GM18951 (cell line): Measurements from ENCODE around the gene NKX1-1.

ENCODE experiments used
- POLR2A ChIP-seq: IDR thresholded peaks from 4 replicates; pipeline ENCODE4 v1.6.1; 2011; ENCODE audit warnings: mild to moderate bottlenecking; ENCODE audit not compliant: insufficient read length, insufficient read depth; ENCODE audit errors: extremely low read depth
- in situ Hi-C: fragments of 300-500 bp; cut with MboI; formaldehyde crosslinking; loops from one replicate; pipeline ENCODE4 v1.12.0; 2022; ENCODE audit warnings: low sequenced_read_pairs, mixed read lengths, inconsistent platforms; ENCODE audit not compliant: unreplicated experiment

Gene NKX1-1

DNA sequence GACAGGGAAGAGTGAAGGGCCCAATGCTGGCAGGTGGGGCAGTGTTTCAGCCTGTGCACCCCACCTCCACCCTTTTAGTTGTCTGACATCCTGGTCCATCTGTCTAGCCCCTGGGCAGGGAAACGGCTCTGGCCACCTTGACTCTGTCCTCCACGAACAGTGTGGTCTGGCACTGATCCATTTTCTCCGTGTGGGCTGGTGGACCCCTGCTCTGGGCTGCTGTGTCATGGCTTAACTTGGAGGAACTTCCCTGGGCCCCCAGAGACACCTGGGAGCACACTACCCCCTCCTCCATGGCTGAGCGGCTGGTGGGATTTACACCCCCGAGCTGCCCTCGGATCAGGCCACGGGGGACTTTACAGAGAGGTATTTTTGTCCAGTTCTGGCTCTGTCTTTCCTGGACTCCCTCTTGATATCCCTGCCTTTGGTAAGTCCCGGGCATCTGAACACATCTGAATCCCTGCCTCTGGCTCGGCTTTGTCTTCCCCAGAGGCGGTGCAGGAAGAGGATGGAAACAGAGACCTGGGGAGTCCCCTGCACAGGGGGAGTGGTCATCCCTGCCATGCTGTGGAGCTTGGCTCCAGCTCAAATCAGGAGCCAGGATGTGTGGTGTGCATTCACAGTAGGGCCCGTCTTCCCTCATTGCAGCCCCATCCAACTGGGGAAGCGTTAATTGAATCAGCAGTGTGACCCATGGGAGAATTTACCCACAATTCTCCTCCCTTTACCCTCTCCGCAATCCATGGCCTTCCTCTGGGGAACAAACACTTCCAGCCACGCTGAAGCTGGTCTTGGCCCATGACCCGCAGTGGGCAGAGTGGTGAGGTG lies 6.3 kb upstream of the NKX1-1 start:
- no peak for TF ChIP-seq POLR2A
- in situ Hi-C loops, result no loop called here

DNA sequence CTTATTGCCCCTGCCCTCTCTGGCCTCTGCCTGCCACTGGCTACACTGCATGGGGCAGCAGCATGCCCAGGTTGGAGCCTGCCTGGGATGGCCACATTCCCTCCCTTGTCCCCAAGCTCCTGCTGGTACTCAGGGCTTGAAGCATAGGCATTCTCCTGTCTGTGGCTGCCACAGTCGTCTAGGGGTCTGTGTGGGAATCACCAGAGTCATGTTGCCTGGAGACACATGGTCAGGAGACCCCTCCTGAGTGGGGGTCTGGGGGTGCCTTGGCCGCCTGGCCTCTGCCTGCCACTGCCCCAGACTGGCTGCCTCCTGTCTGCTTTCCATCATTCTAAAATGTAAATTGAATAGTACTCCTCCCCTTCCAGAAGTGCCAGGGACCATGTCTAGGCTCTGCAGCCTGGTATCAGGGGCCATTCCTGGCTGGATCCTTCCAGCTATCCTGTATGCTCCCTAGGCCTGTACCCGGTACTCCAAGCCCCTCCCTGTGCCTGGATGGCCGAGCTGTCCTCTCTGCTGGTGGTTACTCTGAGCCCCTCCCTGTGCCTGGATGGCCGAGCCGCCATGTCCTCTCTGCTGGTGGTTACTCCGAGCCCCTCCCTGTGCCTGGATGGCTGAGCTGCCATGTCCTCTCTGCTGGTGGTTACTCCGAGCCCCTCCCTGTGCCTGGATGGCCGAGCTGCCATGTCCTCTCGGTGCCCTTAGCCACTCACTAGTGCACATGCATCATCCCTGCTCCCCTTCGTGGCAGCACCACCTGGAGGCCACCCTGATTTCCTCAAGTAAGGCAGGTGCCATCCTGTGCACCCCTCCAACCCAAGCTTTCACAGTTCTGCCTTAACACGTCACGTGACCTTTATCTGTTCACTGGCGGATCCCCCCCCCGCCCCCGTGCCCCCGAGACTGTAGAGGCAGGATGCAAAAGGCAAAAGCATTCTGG lies 5.5 kb upstream of the NKX1-1 start:
- in situ Hi-C loops, result no loop called here
- no peak for TF ChIP-seq POLR2A

DNA sequence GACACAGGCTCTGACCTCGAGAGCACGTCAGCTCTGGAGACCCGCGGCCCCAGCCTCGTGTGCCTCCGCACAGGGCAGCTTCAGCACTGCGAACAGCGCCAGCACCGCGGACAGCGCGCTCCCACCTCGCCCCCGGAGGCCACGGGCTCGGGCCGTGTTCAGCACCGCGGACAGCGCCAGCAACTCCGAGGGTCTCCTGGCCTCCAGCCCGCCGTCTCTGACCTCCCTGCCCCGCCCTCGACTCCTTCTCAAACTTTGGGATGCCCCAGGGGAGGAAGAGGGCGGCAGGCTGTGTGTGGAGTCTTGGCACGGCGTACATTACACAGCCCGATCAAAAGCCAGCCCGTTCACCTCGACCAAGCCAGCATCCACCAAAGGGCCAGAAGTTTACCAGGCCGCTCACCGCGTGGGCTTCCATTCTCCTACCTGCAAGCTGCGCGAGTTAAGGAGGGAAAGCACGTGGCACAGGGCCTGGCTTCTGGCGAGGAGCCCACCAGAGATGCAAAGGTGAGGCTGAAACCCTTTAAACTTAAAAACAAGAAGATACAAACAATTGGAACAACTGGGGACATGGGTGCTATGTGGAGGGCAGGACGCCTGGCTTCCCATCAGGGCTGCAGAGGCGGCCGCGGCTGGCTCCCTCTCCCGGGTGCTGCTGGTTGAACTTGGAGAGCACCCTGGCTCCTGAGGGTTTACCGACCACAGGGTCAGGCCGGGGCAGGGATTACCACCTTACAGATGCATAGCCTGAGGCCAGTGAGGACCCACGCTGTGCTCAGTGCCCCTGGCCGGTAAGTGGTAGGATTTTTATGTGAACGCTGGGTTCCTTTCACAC lies 4.5 kb upstream of the NKX1-1 start:
- in situ Hi-C loops, result no loop called here
- no peak for TF ChIP-seq POLR2A

DNA sequence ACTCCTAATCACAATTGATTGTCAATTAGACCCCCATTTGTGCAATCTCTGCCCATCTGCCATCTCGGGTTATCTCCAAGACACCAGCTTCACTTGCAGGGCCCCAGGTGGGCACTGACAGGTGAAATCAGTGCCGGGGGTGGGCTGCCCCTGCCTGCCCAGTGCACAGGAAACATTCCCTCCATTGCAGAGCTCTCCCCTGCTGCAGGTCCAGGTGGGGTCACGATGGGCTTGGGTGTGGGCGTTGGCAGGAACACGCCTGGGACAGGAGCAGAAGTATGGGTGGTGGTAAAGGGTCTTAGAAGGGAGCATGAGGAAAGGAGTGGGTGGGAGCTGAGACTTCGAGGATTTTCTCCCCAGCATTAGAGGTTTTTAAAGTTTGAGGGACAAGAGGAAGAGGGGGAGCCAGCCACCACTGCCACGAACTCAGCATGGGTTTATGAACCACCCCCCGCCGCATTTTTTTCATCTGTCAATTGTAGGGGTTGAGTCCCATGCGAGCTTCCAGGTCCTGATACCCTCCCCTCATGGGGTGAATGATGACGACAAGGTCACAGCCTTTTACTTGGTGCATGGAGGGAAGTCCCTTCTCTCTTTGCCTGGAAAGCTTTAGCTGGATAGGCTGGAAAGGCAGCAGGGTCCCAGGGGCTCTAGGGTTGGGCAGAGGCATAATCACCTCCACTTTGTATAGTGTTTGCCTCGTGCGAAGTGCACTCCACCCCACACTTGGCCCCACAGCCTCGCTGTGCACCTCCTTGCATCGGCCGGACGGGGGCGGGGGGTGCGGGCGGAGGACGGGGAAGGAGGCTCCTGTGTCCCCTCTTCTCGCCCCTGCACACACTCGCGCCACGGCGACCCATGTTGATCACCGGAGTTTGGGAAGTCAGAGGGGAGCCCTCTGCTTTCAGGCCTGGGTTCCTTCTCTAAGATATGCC lies 3.5 kb upstream of the NKX1-1 start:
- TF ChIP-seq POLR2A, result no peak
- in situ Hi-C loops, result loop anchor here (10.0 kb wide), 1 partner anchor 55 kb away; no protein-coding TSS in a partner anchor

DNA sequence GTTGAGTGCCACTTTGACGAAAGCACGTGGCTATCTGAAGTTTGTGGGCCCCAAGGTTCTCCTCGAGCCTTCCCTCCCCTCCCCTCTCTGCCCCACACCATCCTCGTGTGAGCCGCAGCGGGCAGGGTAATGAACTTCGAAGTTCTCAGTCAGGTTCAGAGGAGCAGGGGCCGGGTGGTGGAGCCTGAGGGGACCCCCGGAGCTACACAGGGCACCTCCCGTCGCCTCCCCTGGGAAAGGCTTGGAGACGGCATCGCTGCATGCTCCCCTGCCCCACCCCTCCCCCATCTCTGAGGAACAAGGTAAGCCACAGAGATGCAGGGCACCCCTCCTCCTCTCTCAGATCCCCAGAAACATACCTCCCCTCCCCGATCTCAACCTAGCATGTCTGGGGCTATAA lies 2.8 kb upstream of the NKX1-1 start:
- in situ Hi-C loops, result loop anchor here (10.0 kb wide), 1 partner anchor 56 kb away; no protein-coding TSS in a partner anchor
- no peak for TF ChIP-seq POLR2A

DNA sequence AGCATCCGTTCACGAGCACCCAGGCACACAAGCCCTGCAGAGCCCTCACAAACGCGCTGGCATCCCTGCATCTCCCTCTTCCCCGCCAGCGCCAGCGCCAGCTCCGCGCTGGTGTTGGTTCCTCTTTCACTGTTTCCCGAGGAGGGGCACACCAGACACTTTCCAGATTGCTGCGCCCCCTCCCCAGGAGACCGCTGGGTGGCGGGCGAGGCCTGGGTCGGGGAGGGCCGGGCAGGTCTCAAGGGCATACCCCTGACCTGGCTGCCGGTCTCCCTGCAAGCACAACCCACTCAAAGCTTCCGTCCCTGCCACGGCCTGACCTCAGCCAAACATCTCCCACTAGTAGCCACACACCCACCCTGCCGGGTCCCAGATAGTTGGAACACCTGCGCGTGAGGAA lies 2.2 kb upstream of the NKX1-1 start:
- TF ChIP-seq POLR2A, result no peak
- in situ Hi-C loops, result loop anchor here (10.0 kb wide), 1 partner anchor 56 kb away; no protein-coding TSS in a partner anchor

DNA sequence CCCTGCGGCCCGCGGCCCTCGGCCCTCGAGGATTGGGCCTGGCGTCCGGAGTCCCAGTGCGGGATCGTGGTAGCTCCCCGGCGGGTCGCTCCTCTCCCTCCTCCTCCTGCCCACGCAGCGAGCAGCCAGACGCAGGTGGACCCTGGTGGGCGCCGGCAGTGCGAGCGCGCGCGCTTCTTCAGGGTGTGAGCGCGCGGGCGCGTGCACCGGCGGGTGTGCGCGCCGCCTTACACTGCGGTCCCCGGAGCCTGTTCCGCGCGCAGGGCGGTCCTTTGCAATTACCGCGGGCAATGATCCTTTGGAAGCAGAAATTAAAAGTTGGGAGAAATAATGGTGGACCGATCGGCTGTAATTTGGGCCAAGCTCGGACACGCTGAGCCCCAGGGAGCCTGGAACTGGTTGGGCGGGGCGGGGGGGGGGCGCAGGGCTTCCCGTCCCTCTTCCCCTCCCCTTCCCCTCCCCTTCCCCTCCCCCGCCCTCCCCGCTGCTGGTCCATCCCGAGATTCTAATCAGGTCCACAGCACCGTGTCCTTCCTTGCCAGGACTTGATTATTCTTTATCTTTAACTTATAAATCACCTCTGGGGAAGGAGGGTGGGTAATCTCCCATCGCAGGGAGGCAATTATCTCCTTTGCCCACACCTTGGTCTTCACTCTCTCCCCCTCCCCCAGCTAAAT lies 1.6 kb upstream of the NKX1-1 start:
- in situ Hi-C loops, result loop anchor here (10.0 kb wide), 1 partner anchor 57 kb away; no protein-coding TSS in a partner anchor

DNA sequence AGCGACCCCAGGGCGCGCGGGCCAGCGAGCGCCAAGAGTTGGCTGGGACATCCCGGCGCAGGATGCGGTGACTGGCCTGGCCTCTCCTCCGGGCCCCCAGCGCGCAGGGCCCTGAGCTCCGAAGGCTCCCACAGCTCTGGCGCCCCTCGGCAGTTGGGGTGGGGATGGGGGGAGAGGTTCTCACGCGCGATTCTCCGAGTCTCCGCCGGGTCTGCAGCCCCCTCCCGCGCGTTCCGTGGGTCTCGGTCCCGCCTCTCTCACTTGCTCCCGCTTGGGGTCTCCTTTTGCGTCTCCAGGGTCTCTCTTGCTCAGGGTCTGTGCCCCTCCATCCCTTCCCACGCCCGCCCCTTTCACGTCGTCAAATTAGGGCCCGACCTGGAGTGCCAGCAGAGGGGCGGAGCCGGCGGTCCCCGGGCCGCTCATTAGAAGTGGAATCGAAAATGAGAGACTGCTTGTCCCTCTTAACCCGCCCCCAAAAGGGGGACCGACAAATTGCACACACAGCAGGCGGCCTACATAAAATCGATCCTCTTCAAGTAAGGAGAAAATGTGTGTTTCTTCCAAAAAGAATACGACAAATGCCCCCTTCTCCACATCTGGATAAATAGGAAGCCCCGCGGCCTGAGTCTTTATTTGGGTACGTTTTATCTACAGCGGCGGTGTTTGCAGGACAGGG lies 877 bp upstream of the NKX1-1 start:
- TF ChIP-seq POLR2A, result no peak
- in situ Hi-C loops, result loop anchor here (10.0 kb wide), 1 partner anchor 58 kb away; no protein-coding TSS in a partner anchor

More for the DNA sequence above, 1.6 kb upstream of the NKX1-1 start:
- TF ChIP-seq POLR2A, result no peak

DNA sequence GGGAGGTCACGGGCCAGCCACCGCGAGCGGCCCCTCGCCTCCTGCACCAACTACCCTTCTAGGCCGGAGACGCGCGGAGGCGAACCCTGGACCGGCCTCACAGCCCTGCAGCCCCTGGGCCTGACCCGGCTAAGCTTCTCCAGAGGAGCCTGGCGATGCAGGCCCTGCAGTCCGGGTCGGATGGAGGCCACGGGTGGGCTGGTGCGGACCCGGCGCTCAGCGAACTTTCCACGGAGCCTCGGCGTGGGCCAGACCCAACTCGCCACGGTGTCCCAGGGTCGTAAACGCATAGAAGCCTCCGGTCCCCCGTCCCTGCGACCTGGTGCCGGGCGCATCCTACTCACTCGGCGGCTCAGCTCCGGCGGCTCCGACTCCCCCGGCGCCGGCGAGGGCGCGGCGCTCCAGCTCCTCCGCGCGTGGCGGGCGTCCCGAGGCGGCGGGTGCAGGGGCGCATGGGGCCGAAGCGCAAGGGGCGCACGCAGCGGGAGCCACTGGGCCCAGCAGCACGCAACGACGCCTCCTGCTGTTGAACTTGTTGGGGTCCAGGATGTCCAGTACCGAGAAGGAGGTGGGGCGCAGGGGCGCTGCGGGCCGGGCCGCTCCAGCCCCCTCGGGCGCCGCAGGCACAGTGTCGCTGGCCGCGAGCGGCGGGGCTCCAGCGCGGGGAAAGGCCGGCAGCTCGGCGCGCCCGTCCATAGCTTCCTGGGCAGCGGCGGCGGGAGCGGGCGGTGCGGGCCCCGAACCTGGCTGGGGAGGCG lies 427 bp downstream of the NKX1-1 start:
- in situ Hi-C loops, result loop anchor here (10.0 kb wide), 1 partner anchor 59 kb away; no protein-coding TSS in a partner anchor

DNA sequence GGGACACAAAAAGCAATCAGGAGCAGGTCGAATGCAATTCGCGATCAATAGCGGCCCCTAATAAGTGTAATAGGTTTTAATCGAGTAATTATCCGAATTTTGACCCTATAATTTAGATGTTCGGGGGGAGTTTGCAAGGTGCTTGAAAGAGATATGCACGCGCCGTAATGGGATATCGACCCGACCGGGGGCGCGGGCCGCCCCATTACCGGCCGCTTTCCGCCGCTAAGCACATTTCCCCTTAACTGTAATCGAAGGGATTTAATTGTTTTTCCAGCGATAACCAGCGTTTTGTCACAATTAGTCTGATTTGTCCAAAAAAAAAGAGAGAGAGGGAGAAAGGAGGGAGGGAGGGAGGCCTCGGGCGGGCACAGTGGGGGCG lies 997 bp downstream of the NKX1-1 start:
- no peak for TF ChIP-seq POLR2A
- in situ Hi-C loops, result loop anchor here (10.0 kb wide), 1 partner anchor 60 kb away; no protein-coding TSS in a partner anchor

More for the DNA sequence above, 427 bp downstream of the NKX1-1 start:
- TF ChIP-seq POLR2A, result no peak
